HCT116 (cell line): ENCODE measurements around the gene WDR48. TPM values are rescaled to one million over a fixed set of nuclear protein-coding genes. Genes with fewer than 3 reads are reported as not detected.

Experiments
- ATAC-seq: fragments of 200-7000 bp; cut with Tn5 transposase; 2 replicates; pipeline ENCODE4 v1.9.1; 2020; ENCODE audit warnings: mild to moderate bottlenecking, moderate library complexity
- BruUV-seq: library from RNA; stranded (reverse); fragments of 400-500 nt; replicated peaks from 2 replicates; lab custom pipeline; 2021; lab: Mats Ljungman, UMichigan
- CTCF ChIA-PET: fragments of 300-600 bp; sonication (Branson Sonifier 250); formaldehyde crosslinking; loops from one replicate; lab custom pipeline; 2021; ENCODE audit warnings: antibody characterized with exemption; lab: Charles Lee
- POLR2A ChIA-PET: fragments of 300-600, 350-600 bp; sonication (Branson Sonifier 250); formaldehyde crosslinking; loops from one replicate; lab custom pipeline; 2021; ENCODE audit warnings: antibody characterized with exemption; lab: Charles Lee
- RAD21 ChIA-PET, 2 experiments: fragments of 300-600 bp; sonication (Branson Sonifier 250); formaldehyde crosslinking; loops; one replicate each; lab custom pipeline; 2023; ENCODE audit warnings: low total read pairs in 2 of 2; ENCODE audit not compliant: uncharacterized antibody in 2 of 2, unreplicated experiment in 2 of 2, low non-redundant PET in 1 of 2; lab: Charles Lee
- DNase-seq: peaks from one replicate; pipeline ENCODE4 v3.0.0-alpha.2; 2010; ENCODE audit warnings: low read depth, low spot score
- H2AFZ ChIP-seq: fragments of 200-600 bp; shearing (Covaris generic), sonication (generic); 2 replicates; pipeline ENCODE4 v1.6.1; 2017; ENCODE audit warnings: low read depth, mixed run types, mixed read lengths, antibody characterized with exemption, low read length; ENCODE audit not compliant: poor library complexity, severe bottlenecking
- H3K27ac ChIP-seq: 2 replicates; pipeline ENCODE4 v1.5.1; 2012; ENCODE audit warnings: low read depth, low read length
- H3K27me3 ChIP-seq: fragments of 200-600 bp; sonication (generic); 2 replicates; pipeline ENCODE4 v1.6.1; 2016; ENCODE audit warnings: mixed run types, low read length, mixed read lengths; ENCODE audit not compliant: insufficient read depth
- H3K36me3 ChIP-seq, 2 experiments: fragments of 200-500 bp in 1 of 2; fragments of 200-600 bp in 1 of 2; sonication (Bioruptor generic) in 1 of 2; sonication (generic) in 1 of 2; 2 replicates each; pipeline versions ENCODE4 v1.5.1 to v1.6.1; 2014 to 2016; ENCODE audit warnings: low read length in 2 of 2, inconsistent platforms in 1 of 2, mixed read lengths in 1 of 2, mixed run types in 1 of 2; ENCODE audit not compliant: insufficient read depth in 2 of 2, control insufficient read depth in 1 of 2
- H3K4me1 ChIP-seq, 2 experiments: fragments of 200-600 bp in 1 of 2; sonication (generic) in 1 of 2; 2 replicates each; pipeline versions ENCODE4 v1.5.1 to v1.6.1; 2012 to 2017; ENCODE audit warnings: low read length in 2 of 2, inconsistent platforms in 1 of 2, mild to moderate bottlenecking in 1 of 2, mixed read lengths in 1 of 2, mixed run types in 1 of 2, moderate library complexity in 1 of 2; ENCODE audit not compliant: insufficient read depth in 2 of 2, control insufficient read depth in 1 of 2
- H3K4me2 ChIP-seq: fragments of 200-600 bp; sonication (generic); 2 replicates; pipeline ENCODE4 v1.6.1; 2017; ENCODE audit warnings: mixed run types, low read length, mixed read lengths
- H3K4me3 ChIP-seq, 2 experiments: fragments of 200-600 bp in 1 of 2; sonication (generic) in 1 of 2; replicated peaks in 1 of 2; 2 replicates each; pipeline ENCODE4 v1.5.1; 2011 to 2016; ENCODE audit warnings: low read length in 2 of 2, control low read depth in 1 of 2, low read depth in 1 of 2, mild to moderate bottlenecking in 1 of 2, mixed read lengths in 1 of 2, mixed run types in 1 of 2
- H3K79me2 ChIP-seq: fragments of 200-600 bp; sonication (generic); 2 replicates; pipeline ENCODE4 v1.6.1; 2017; ENCODE audit warnings: mild to moderate bottlenecking, mixed run types, low read length, moderate library complexity, mixed read lengths; ENCODE audit not compliant: insufficient read depth
- H3K9ac ChIP-seq: fragments of 200-600 bp; sonication (generic); 2 replicates; pipeline ENCODE4 v1.6.1; 2016; ENCODE audit warnings: low read length, mixed read lengths
- H3K9me2 ChIP-seq: fragments of 200-600 bp; sonication (generic), shearing (Covaris generic); 2 replicates; pipeline ENCODE4 v1.6.1; 2017; ENCODE audit warnings: mixed run types, mild to moderate bottlenecking, moderate library complexity; ENCODE audit not compliant: insufficient read depth
- H3K9me3 ChIP-seq, 2 experiments: fragments of 200-500 bp in 1 of 2; fragments of 200-600 bp in 1 of 2; sonication (Bioruptor generic) in 1 of 2; sonication (generic) in 1 of 2; 2 replicates each; pipeline ENCODE4 v1.6.1; 2014 to 2017; ENCODE audit warnings: low read length in 2 of 2, mixed read lengths in 2 of 2, inconsistent platforms in 1 of 2, low read depth in 1 of 2, mild to moderate bottlenecking in 1 of 2, mixed run types in 1 of 2, moderate library complexity in 1 of 2; ENCODE audit not compliant: control insufficient read depth in 1 of 2, insufficient read depth in 1 of 2
- H4K20me1 ChIP-seq: fragments of 200-600 bp; sonication (generic), shearing (Covaris generic); 2 replicates; pipeline ENCODE4 v1.6.1; 2017; ENCODE audit warnings: mixed run types, mild to moderate bottlenecking, moderate library complexity; ENCODE audit not compliant: insufficient read depth
- CBX3 ChIP-seq: IDR thresholded peaks from 2 replicates; pipeline ENCODE4 v1.6.1; 2012; ENCODE audit warnings: low read depth
- CEBPB ChIP-seq: IDR thresholded peaks from 2 replicates; pipeline ENCODE4 v1.6.1; 2012; ENCODE audit warnings: low read depth
- EGR1 ChIP-seq: IDR thresholded peaks from 2 replicates; pipeline ENCODE4 v1.6.1; 2012; ENCODE audit warnings: low read depth
- ELF1 ChIP-seq: IDR thresholded peaks from 2 replicates; pipeline ENCODE4 v1.6.1; 2012; ENCODE audit warnings: low read depth, borderline replicate concordance
- EZH2 ChIP-seq: fragments of 200-600 bp; sonication (generic); IDR thresholded peaks from 2 replicates; pipeline ENCODE4 v1.6.1; 2017; ENCODE audit warnings: antibody characterized with exemption, mixed run types
- EZH2phosphoT487 ChIP-seq: fragments of 200-600 bp; IDR thresholded peaks from 2 replicates; pipeline ENCODE4 v1.6.1; 2018; ENCODE audit warnings: antibody characterized with exemption, borderline replicate concordance
- FOSL1 ChIP-seq: IDR thresholded peaks from 2 replicates; pipeline ENCODE4 v1.6.1; 2012; ENCODE audit warnings: low read depth
- JUND ChIP-seq: IDR thresholded peaks from 2 replicates; pipeline ENCODE4 v1.6.1; 2012
- POLR2A ChIP-seq: IDR thresholded peaks from 2 replicates; pipeline ENCODE4 v1.7.0; 2011; ENCODE audit warnings: borderline replicate concordance; ENCODE audit not compliant: insufficient read depth, insufficient read length; ENCODE audit errors: extremely low read depth
- POLR2AphosphoS5 ChIP-seq: IDR thresholded peaks from 2 replicates; pipeline ENCODE4 v1.6.1; 2011; ENCODE audit warnings: mild to moderate bottlenecking, low read depth, low read length, moderate library complexity
- SIN3A ChIP-seq: IDR thresholded peaks from 2 replicates; pipeline ENCODE4 v1.6.1; 2012; ENCODE audit warnings: low read depth
- SRF ChIP-seq: IDR thresholded peaks from 2 replicates; pipeline ENCODE4 v1.6.1; 2012; ENCODE audit warnings: low read depth
- TCF7L2 ChIP-seq: IDR thresholded peaks from 2 replicates; pipeline ENCODE4 v1.7.0; 2011; ENCODE audit warnings: borderline replicate concordance, inconsistent platforms; ENCODE audit not compliant: insufficient read depth, insufficient read length; ENCODE audit errors: extremely low read depth
- ZFX ChIP-seq: fragments of 450-650 bp; IDR thresholded peaks from 2 replicates; pipeline ENCODE4 v1.6.1; 2017
- ZNF274 ChIP-seq: fragments of 200-500 bp; sonication (Bioruptor generic); IDR thresholded peaks from 2 replicates; pipeline ENCODE4 v1.6.1; 2014; ENCODE audit warnings: mild to moderate bottlenecking, low read depth, low read length, inconsistent platforms
- intact Hi-C: fragments of 100-400 bp; cut with micrococcal nuclease; formaldehyde crosslinking; loops from 2 replicates; pipeline ENCODE4 v1.10.0; 2022
- total RNA-seq: library from RNA; stranded (reverse); gene quantifications from one replicate; pipeline ENCODE4 v1.2.1, GENCODE V29; 2021; ENCODE audit not compliant: unreplicated experiment
- TF ChIP-seq, protein P1 (sequence below): IDR thresholded peaks from 2 replicates; pipeline ENCODE4 v1.6.1; 2011; ENCODE audit warnings: mild to moderate bottlenecking, low read length, moderate library complexity; ENCODE audit not compliant: insufficient replicate concordance; ENCODE audit errors: extremely low read depth
- TF ChIP-seq, protein P2 (sequence below), 3 experiments: fragments of 200-600 bp in 1 of 3; sonication (generic) in 1 of 3; IDR thresholded peaks in 2 of 3; conservative IDR thresholded peaks in 1 of 3; 2 replicates each; pipeline ENCODE4 v1.5.1; 2012 to 2017; ENCODE audit warnings: low read depth in 2 of 3, low read length in 2 of 3, antibody characterized with exemption in 1 of 3, borderline replicate concordance in 1 of 3, control low read depth in 1 of 3, mild to moderate bottlenecking in 1 of 3, mixed read lengths in 1 of 3, mixed run types in 1 of 3, moderate library complexity in 1 of 3; ENCODE audit not compliant: insufficient read depth in 1 of 3
- TF ChIP-seq, protein P3 (sequence below): IDR thresholded peaks from 2 replicates; pipeline ENCODE4 v1.6.1; 2012; ENCODE audit warnings: low read depth

The WDR48 gene
- total RNA-seq, 1 experiment from 2014 or later: 35.6 TPM

DNA sequence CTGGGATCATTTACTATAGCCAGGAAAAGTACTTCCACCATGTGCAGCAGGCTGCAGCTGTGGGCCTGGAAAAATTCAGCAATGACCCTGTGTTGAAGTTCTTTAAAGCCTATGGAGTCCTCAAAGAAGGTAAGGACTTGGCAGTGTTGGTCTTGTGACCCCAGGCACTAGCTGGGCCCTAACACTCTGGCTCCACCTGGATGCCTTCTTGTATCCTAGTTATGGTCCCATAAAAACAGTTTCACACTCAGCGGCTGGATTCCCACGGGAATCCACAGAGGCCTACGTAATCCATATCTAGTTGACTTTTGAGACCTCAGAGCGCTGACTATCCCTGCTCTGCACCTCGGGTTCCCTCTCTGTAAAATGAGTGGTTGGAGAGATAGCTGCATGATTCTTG is 57.3 kb downstream of the WDR48 start:
- ChIA-PET RAD21 (no interaction called here), CTCF (interaction anchor here (1.2 kb wide), 1 partner anchor 179 kb away, joined by 3 read pairs; no protein-coding TSS in a partner anchor), POLR2A (no interaction called here)
- H3K4me2 ChIP-seq: no peak overlapping the region
- H3K9ac ChIP-seq: no peak overlapping the region
- no TSS peak for BruUV-seq
- no peaks in the 10 kb centered on the region for H3K27me3 ChIP-seq
- H3K4me1 ChIP-seq: peaks cover 16 to 23% of the 10 kb centered on the region in 2 experiments
- H3K9me2 ChIP-seq: no peaks in the 10 kb centered on the region
- ATAC-seq (no peak), DNase-seq (no peak)
- peaks cover 19% of the 10 kb centered on the region; the same call in 1 of the 2 replicates for H3K79me2 ChIP-seq
- H3K27ac ChIP-seq: no peak overlapping the region
- H2AFZ ChIP-seq: no peak overlapping the region
- no peaks in the 10 kb centered on the region for H4K20me1 ChIP-seq
- no peaks in the 10 kb centered on the region for H3K9me3 ChIP-seq
- intact Hi-C loops: no loop called here
- no peak overlapping the region for H3K4me3 ChIP-seq
- TF ChIP-seq ZFX: no peak
- TF ChIP-seq, protein P1, sequence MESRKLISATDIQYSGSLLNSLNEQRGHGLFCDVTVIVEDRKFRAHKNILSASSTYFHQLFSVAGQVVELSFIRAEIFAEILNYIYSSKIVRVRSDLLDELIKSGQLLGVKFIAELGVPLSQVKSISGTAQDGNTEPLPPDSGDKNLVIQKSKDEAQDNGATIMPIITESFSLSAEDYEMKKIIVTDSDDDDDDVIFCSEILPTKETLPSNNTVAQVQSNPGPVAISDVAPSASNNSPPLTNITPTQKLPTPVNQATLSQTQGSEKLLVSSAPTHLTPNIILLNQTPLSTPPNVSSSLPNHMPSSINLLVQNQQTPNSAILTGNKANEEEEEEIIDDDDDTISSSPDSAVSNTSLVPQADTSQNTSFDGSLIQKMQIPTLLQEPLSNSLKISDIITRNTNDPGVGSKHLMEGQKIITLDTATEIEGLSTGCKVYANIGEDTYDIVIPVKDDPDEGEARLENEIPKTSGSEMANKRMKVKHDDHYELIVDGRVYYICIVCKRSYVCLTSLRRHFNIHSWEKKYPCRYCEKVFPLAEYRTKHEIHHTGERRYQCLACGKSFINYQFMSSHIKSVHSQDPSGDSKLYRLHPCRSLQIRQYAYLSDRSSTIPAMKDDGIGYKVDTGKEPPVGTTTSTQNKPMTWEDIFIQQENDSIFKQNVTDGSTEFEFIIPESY: no peak
- no peak for TF ChIP-seq CBX3
- TF ChIP-seq EGR1: no peak
- no peak for TF ChIP-seq EZH2phosphoT487
- no peak for TF ChIP-seq POLR2AphosphoS5
- TF ChIP-seq SRF: no peak
- no peak for TF ChIP-seq POLR2A
- TF ChIP-seq, protein P2, sequence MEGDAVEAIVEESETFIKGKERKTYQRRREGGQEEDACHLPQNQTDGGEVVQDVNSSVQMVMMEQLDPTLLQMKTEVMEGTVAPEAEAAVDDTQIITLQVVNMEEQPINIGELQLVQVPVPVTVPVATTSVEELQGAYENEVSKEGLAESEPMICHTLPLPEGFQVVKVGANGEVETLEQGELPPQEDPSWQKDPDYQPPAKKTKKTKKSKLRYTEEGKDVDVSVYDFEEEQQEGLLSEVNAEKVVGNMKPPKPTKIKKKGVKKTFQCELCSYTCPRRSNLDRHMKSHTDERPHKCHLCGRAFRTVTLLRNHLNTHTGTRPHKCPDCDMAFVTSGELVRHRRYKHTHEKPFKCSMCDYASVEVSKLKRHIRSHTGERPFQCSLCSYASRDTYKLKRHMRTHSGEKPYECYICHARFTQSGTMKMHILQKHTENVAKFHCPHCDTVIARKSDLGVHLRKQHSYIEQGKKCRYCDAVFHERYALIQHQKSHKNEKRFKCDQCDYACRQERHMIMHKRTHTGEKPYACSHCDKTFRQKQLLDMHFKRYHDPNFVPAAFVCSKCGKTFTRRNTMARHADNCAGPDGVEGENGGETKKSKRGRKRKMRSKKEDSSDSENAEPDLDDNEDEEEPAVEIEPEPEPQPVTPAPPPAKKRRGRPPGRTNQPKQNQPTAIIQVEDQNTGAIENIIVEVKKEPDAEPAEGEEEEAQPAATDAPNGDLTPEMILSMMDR (IDR thresholded peaks at IDR 0.05 in 2 of 3, conservative IDR thresholded peaks at IDR 0.05 in 1 of 3; ENCODE audit: borderline replicate concordance in 1 of 3, insufficient read depth in 1 of 3, low read depth in 2 of 3, low read length in 2 of 3): no peak
- TF ChIP-seq CEBPB: no peak
- TF ChIP-seq EZH2: no peak
- TF ChIP-seq FOSL1: no peak
- TF ChIP-seq SIN3A: no peak
- TF ChIP-seq ELF1: no peak
- no peak for TF ChIP-seq TCF7L2
- TF ChIP-seq, protein P3, sequence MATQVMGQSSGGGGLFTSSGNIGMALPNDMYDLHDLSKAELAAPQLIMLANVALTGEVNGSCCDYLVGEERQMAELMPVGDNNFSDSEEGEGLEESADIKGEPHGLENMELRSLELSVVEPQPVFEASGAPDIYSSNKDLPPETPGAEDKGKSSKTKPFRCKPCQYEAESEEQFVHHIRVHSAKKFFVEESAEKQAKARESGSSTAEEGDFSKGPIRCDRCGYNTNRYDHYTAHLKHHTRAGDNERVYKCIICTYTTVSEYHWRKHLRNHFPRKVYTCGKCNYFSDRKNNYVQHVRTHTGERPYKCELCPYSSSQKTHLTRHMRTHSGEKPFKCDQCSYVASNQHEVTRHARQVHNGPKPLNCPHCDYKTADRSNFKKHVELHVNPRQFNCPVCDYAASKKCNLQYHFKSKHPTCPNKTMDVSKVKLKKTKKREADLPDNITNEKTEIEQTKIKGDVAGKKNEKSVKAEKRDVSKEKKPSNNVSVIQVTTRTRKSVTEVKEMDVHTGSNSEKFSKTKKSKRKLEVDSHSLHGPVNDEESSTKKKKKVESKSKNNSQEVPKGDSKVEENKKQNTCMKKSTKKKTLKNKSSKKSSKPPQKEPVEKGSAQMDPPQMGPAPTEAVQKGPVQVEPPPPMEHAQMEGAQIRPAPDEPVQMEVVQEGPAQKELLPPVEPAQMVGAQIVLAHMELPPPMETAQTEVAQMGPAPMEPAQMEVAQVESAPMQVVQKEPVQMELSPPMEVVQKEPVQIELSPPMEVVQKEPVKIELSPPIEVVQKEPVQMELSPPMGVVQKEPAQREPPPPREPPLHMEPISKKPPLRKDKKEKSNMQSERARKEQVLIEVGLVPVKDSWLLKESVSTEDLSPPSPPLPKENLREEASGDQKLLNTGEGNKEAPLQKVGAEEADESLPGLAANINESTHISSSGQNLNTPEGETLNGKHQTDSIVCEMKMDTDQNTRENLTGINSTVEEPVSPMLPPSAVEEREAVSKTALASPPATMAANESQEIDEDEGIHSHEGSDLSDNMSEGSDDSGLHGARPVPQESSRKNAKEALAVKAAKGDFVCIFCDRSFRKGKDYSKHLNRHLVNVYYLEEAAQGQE: no peak
- TF ChIP-seq ZNF274: no peak
- TF ChIP-seq JUND: no peak
- no peaks in the 10 kb centered on the region for H3K36me3 ChIP-seq
